NCI-H69 (cell line): ENCODE results near the gene MEIOB.

Source experiments
- DNase-seq: peaks from one replicate; lab custom pipeline; 2025; lab: John Stamatoyannopoulos, UW

The MEIOB gene

DNA sequence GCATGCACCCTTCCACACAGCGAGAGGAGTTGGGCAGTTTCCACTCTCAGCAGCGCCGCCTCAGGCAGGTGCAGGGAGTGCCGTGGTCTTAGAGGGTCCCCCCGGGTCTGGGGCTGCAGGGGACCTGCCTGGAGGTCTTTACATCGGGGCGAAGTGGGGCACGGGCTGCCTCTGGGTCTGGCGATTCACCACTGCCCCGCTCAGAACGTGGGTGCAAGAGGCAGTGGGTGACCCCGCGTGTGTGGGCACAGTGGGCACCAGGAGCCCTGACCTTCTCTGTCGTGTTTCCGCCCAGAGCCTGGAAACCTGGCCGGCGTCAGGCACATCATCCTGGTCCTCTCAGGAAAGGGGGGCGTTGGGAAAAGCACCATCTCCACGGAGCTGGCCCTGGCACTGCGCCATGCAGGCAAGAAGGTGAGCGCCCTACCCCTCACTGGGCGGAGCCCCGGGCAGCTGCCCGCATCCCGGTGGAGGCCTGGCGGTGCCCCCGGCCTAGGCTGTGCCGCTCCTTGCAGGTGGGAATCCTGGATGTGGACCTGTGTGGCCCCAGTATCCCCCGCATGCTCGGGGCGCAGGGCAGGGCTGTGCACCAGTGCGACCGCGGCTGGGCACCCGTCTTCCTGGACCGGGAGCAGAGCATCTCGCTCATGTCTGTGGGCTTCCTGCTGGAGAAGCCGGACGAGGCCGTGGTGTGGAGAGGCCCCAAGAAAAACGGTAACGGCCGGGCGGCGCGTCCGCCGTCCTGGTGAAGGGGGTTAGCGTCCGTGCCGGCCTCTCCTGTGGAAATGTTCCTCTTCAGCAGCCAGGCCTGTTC is 85.5 kb downstream of the MEIOB start:
- no peak for DNase-seq

DNA sequence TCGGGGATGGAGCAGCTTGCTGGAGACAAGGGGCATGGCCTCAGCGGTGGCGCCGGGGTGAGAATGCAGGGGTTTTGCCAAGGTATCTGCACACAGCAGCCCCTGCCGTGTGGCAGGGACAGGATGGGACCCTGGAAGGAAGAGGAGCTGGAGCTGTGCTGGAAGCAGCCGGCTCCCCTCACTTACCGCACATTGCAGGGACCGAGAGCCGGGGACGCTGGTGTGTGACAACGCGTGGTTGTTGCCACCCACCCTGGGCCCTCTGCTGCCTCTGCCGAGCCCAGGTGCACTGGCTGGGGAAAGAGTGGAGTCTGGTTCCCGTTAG is 86.2 kb downstream of the MEIOB start:
- no peak for DNase-seq

DNA sequence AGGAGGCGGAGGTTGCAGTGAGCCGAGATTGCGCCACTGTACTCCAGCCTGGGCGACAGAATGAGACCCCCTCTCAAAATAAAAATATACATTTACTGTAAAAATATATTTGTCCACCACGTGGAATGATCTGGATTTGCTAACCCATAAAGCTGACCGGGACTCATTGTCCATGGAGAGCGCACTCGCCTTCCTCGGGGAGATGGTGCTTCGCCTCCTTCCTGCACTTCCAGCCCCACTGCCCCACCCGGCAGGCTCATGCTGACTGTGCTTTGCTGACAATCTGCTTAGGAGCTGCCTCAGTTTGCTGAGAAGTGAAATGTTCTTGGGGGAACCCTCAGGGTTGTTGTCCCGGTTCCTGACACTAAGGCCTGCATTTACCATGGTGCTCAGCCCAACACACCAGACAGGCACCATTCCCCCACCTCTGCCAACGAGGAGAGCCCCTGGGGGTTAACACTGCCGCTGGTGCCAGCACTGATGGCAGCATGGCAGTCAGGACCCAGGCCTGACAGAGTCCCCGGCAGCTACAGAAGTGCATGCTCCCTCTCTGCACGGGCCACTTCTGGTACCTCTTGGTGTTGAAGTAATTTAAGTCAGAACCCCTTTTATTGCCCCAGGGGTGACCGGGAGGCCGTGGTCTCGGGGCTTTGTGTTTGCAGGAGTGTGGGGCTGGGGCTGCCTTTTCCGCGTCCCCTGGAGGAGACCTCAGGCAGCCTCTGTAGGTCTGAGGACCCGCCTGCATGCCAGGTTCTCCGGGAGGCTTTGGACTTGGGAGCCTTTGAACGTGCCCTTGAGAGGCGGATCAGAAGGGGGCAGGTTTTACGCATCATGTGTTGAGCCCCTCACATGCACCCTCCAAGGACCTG is 86.8 kb downstream of the MEIOB start:
- DNase-seq: no peak
